AG04450 (cell line): ENCODE results near the gene MSMB. TPM values are rescaled to one million over a fixed set of nuclear protein-coding genes. Genes with fewer than 3 reads are reported as not detected.
"Not testable (repeated sequence)": the region's sequence is repeated elsewhere in the genome, so short reads cannot be mapped to it uniquely, and the experiment has no call there.

Experiments used
- CTCF ChIA-PET: fragments of 300-600, 350-600 bp; formaldehyde crosslinking; extraction: SDS; loops from one replicate; lab custom pipeline; 2022; ENCODE audit warnings: antibody characterized with exemption, inconsistent platforms; lab: Charles Lee
- POLR2A ChIA-PET: fragments of 350-600 bp; formaldehyde crosslinking; extraction: SDS; loops from one replicate; lab custom pipeline; 2021; ENCODE audit warnings: antibody characterized with exemption, inconsistent platforms; lab: Yijun Ruan, JAX
- DNase-seq: peaks from one replicate; pipeline ENCODE4 v3.0.0-alpha.2; 2011; ENCODE audit warnings: low read depth, low spot score
- H3K27ac ChIP-seq: one replicate; pipeline ENCODE4 v1.5.1; 2012; ENCODE audit warnings: low read depth, low read length, control low read depth
- H3K27me3 ChIP-seq: one replicate; pipeline ENCODE4 v1.6.0; 2012; ENCODE audit warnings: low read length; ENCODE audit not compliant: control insufficient read depth, insufficient read depth
- H3K4me3 ChIP-seq: 2 replicates; pipeline ENCODE4 v1.5.1; 2011; ENCODE audit warnings: mild to moderate bottlenecking, low read depth, low read length, control low read depth
- H3K9me3 ChIP-seq: 2 replicates; pipeline ENCODE4 v1.5.1; 2012; ENCODE audit warnings: low read length; ENCODE audit not compliant: control insufficient read depth, insufficient read depth
- CTCF ChIP-seq: IDR thresholded peaks from 2 replicates; pipeline ENCODE4 v1.5.1; 2011; ENCODE audit warnings: low read depth, low read length, control low read depth, inconsistent platforms
- polyA minus RNA-seq: library from RNA; depleted of rRNA, polyadenylated mRNA; stranded (reverse); fragments of >200 nt; gene quantifications from 2 replicates; pipeline ENCODE4 v1.2.3, GENCODE V29; 2011; rRNA and poly(A)+ RNA removed
- polyA plus RNA-seq: library from polyadenylated mRNA; depleted of rRNA; stranded (reverse); fragments of >200 nt; gene quantifications from 2 replicates; pipeline ENCODE4 v1.2.3, GENCODE V29; 2011; rRNA removed

MSMB gene
- polyA plus RNA-seq (not detected in 2 replicates), polyA minus RNA-seq (not detected in 2 replicates)

- Histone ChIP-seq H3K27ac (no peak within 1 kb of the TSS), H3K9me3 (no peaks in the 10 kb centered on the region), H3K27me3 (peaks cover 6% of the 10 kb centered on the region), H3K4me3 (no peak within 1 kb of the TSS)
- TF ChIP-seq CTCF: no peak
- ChIA-PET CTCF (no interaction called here), POLR2A (no interaction called here)
- no peak for DNase-seq
Measured at GRCh38 chr10:46046261-46046660, at the start of gene MSMB. Gene MSMB, minus strand, starts transcription at chr10:46046269. Its CDS starts 32 bp downstream, at chr10:46046237.

- POLR2A ChIA-PET: interaction anchor here (0.6 kb wide), 1 partner anchor 421 kb away, joined by 10 read pairs; no protein-coding TSS in a partner anchor
- Histone ChIP-seq H3K27me3 (no peaks in the 10 kb centered on the region), H3K9me3 (no peaks in the 10 kb centered on the region), H3K27ac (no peak overlapping the region), H3K4me3 (no peak overlapping the region)
- CTCF ChIA-PET: no interaction called here
- no peak for TF ChIP-seq CTCF
- no peak for DNase-seq
Measured at GRCh38 chr10:46094931-46095750, 49.1 kb upstream of the MSMB start.

GRCh38 chr10:46094197-46094500 is 48.1 kb upstream of the MSMB start:
- CTCF ChIA-PET: no interaction called here
- H3K4me3 ChIP-seq: no peak overlapping the region
- no peaks in the 10 kb centered on the region for H3K27me3 ChIP-seq
- no peaks in the 10 kb centered on the region for H3K9me3 ChIP-seq
- DNase-seq: no peak
- POLR2A ChIA-PET: no interaction called here
- TF ChIP-seq CTCF: no peak
- no peak overlapping the region for H3K27ac ChIP-seq

- POLR2A ChIA-PET, H3K9me3 ChIP-seq, H3K27me3 ChIP-seq, H3K27ac ChIP-seq, CTCF ChIA-PET, H3K4me3 ChIP-seq, DNase-seq: not testable (repeated sequence)
Measured at GRCh38 chr10:46093316-46094196, 47.5 kb upstream of the MSMB start.

GRCh38 chr10:46092524-46093081 is 46.5 kb upstream of the MSMB start:
- no peaks in the 10 kb centered on the region for H3K27me3 ChIP-seq
- ChIA-PET POLR2A (no interaction called here), CTCF (no interaction called here)
- H3K4me3 ChIP-seq: no peak overlapping the region
- H3K9me3 ChIP-seq: no peaks in the 10 kb centered on the region
- no peak for DNase-seq
- no peak for TF ChIP-seq CTCF
- H3K27ac ChIP-seq: no peak overlapping the region
